ENCODE results near the gene RHOT2. TPM values are rescaled to one million over a fixed set of nuclear protein-coding genes. Genes with fewer than 3 reads are reported as not detected.

Gene RHOT2
- total RNA-seq, 1 donor from 2014 or later: 121 TPM

DNA sequence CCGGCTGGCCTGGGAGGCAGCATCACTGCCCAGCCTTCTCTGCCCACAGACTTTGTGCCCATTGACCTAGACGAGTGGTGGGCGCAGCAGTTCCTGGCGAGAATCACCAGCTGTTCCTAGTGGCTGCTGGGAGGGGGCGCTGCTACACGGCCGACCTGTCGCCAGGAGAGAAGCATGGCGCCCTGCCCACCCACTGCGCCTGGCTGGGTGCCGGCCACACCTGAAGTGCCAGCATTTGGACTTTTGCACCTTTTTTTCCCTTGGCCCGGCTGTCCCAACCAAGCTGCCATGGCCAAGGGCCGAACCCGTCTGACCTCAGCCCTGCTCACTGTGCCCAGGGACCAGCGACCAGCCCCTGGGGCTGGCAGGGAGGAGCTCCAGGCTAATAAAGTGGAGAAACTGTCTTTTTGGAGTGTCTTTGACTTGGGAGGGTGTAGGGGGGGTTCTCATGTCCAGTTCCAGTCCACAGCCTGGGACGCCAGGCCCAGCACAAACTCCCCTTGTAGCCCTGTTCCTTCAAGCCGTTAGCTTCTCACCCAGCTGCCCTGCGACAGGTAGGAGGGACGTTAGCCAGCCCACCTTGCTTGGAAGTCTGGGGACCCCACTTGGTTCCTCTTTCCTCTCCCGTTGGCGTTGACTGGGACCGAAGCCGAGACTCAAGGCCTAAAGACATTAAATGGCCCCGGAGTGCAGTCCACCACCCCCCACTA, 19.7 kb upstream of the RHOT2 start:
- H3K4me1 Mint-ChIP-seq (ENCODE audit: unreplicated experiment): no peaks in the 10 kb centered on the region
- no peaks in the 10 kb centered on the region for H3K9me3 Mint-ChIP-seq (ENCODE audit: unreplicated experiment)
- TF ChIP-seq, protein P1, sequence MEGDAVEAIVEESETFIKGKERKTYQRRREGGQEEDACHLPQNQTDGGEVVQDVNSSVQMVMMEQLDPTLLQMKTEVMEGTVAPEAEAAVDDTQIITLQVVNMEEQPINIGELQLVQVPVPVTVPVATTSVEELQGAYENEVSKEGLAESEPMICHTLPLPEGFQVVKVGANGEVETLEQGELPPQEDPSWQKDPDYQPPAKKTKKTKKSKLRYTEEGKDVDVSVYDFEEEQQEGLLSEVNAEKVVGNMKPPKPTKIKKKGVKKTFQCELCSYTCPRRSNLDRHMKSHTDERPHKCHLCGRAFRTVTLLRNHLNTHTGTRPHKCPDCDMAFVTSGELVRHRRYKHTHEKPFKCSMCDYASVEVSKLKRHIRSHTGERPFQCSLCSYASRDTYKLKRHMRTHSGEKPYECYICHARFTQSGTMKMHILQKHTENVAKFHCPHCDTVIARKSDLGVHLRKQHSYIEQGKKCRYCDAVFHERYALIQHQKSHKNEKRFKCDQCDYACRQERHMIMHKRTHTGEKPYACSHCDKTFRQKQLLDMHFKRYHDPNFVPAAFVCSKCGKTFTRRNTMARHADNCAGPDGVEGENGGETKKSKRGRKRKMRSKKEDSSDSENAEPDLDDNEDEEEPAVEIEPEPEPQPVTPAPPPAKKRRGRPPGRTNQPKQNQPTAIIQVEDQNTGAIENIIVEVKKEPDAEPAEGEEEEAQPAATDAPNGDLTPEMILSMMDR (IDR thresholded peaks at IDR 0.05; ENCODE audit: unreplicated experiment): peak; percentile 56

DNA sequence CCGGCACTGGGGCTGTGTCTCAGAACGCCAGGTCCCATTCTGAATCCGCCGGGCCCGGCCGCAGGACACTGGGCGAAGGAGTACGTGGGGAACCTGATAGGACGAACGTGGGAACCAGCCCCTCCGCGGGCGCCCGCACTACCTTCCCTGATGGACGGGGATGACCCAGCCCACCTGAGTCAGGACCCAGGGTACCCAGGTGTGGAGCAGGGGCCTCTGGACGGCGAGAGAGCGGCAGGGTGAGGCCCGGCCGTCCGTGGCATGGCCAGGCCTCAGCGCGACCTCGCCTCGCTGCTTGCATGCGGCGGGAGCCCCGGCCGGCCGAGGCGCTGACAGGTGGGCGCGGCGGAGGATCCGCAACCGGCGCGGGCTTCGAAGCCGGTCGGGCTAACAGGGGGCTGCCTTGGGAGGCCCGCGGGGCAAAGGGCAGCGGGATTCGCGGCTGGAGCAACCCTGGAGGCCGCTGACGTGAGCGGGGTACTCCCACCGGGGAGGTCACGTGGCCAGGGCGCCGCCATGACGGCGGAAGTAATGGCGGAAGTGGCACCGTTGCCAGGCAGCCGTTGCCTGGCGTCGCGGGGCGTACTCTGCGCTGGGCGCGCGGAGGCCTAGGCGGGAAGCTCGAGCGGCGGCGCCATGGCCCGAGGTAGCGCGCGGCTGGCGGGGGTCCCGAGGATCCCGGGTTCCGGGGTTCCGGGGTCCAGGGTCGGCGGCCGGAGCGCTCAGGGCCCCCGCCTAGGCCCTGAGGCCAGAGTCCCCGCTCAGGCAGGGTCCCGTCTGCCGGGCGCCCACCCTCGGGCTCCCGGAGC, 18.9 kb upstream of the RHOT2 start, which contains the start of gene WDR90:
Gene WDR90 (plus strand): TSS at position 585 of the 809 bp plus-strand sequence. CDS start 52 bp downstream, at position 637.
- Mint-ChIP-seq H3K36me3 (ENCODE audit: low read depth, unreplicated experiment) (no peaks in the 10 kb centered on the region), H3K9me3 (ENCODE audit: unreplicated experiment) (no peaks in the 10 kb centered on the region), H3K27me3 (ENCODE audit: unreplicated experiment) (peaks cover 9% of the 10 kb centered on the region), H3K4me3 (ENCODE audit: unreplicated experiment) (peak within 1 kb of the TSS; percentile 76), H3K27ac (ENCODE audit: unreplicated experiment) (peak within 1 kb of the TSS; percentile 36), H3K4me1 (ENCODE audit: unreplicated experiment) (no peaks in the 10 kb centered on the region)
- TF ChIP-seq, protein P1 (IDR thresholded peaks at IDR 0.05; ENCODE audit: unreplicated experiment): no peak
- DNase-seq (ENCODE audit: low spot score): peak; percentile 88

More for the DNA sequence above, 19.7 kb upstream of the RHOT2 start:
- H3K4me3 Mint-ChIP-seq (ENCODE audit: unreplicated experiment): peak overlapping the region; percentile 62
- DNase-seq (ENCODE audit: low spot score): no peak
- peaks cover 7% of the 10 kb centered on the region for H3K27me3 Mint-ChIP-seq (ENCODE audit: unreplicated experiment)
- no peaks in the 10 kb centered on the region for H3K36me3 Mint-ChIP-seq (ENCODE audit: low read depth, unreplicated experiment)
- no peak overlapping the region for H3K27ac Mint-ChIP-seq (ENCODE audit: unreplicated experiment)

DNA sequence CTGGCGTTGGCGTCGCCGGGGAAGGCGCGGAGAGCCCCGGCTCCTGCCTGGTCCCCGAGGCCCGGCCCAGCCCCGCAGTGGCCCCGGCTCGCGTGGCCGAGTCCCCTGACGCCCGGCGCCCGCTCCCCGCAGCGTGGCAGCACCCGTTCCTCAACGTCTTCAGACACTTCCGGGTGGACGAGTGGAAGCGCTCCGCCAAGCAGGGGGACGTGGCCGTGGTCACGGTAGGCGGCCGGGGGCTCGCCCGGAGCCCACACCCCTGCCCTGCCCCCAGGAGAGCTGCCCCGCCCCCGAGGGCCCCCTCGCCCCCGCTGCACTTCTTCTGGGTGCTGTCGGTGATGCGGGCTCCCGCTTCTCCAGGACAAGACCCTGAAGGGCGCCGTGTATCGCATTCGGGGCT, 18.3 kb upstream of the RHOT2 start:
- peak overlapping the region; percentile 76 for H3K4me3 Mint-ChIP-seq (ENCODE audit: unreplicated experiment)
- no peaks in the 10 kb centered on the region for H3K4me1 Mint-ChIP-seq (ENCODE audit: unreplicated experiment)
- no peaks in the 10 kb centered on the region for H3K36me3 Mint-ChIP-seq (ENCODE audit: low read depth, unreplicated experiment)
- peaks cover 10% of the 10 kb centered on the region for H3K27me3 Mint-ChIP-seq (ENCODE audit: unreplicated experiment)
- TF ChIP-seq, protein P1 (IDR thresholded peaks at IDR 0.05; ENCODE audit: unreplicated experiment): no peak
- no peak for DNase-seq (ENCODE audit: low spot score)
- H3K9me3 Mint-ChIP-seq (ENCODE audit: unreplicated experiment): no peaks in the 10 kb centered on the region
- no peak overlapping the region for H3K27ac Mint-ChIP-seq (ENCODE audit: unreplicated experiment)

DNA sequence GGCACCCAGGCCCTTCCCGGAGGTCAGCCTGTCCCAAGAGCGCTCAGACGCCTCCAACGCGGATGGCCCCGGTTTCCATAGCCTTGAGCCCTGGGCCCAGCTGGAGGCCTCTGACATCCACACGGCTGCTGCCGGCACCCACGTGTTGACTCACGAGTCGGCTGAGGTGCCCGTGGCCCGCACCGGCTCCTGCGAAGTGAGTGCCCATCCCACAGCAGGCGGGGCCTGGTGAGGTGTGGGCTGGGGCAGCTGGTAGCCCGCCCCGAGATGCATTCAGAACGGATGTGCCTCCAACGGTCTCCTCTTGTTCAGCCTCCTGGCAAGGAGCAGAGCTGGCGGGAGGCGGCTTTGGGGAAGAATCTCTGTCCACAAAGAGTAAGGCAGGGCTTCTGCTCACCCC, 16.1 kb upstream of the RHOT2 start:
- TF ChIP-seq, protein P1 (IDR thresholded peaks at IDR 0.05; ENCODE audit: unreplicated experiment): no peak
- Mint-ChIP-seq H3K4me1 (ENCODE audit: unreplicated experiment) (no peaks in the 10 kb centered on the region), H3K27me3 (ENCODE audit: unreplicated experiment) (peaks cover 10% of the 10 kb centered on the region), H3K9me3 (ENCODE audit: unreplicated experiment) (no peaks in the 10 kb centered on the region), H3K36me3 (ENCODE audit: low read depth, unreplicated experiment) (no peaks in the 10 kb centered on the region), H3K27ac (ENCODE audit: unreplicated experiment) (no peak overlapping the region), H3K4me3 (ENCODE audit: unreplicated experiment) (no peak overlapping the region)
- DNase-seq (ENCODE audit: low spot score): no peak

Data from endothelial cell (in vitro differentiated cells).